ENCODE measurements around the gene DBI.
A peak's percentile ranks its signal among the peaks of the same experiment; 100 is the strongest.

The DBI gene

GRCh38 chr2:119366649-119367471 lies at the start of gene DBI, which contains the start of gene C2orf76:
Gene DBI, plus strand, starts transcription at chr2:119366977. Its CDS starts 75 bp downstream, at chr2:119367052.
Gene C2orf76, minus strand, starts transcription at chr2:119366834. Its CDS starts 26,875 bp downstream, at chr2:119339959.
- DNase-seq, result peak; percentile 94

DNA sequence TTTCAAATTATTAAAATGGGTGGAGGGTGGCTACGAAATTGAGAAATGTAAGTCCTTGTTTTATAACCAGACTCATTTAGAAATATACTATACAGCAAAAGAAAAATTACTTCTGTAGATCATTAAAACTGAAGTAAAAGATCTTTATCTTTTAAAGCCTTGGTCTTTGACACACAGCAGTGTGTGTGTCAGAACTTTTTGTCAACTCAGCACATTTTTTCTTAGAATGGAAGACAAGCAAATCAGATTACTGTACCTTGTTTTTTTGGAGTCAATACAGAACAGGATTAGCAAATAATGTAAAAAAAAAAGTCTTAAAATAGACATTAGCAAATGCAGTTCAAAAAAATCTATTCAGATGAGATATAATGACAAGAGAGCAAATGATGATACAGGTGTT lies 49.2 kb upstream of the DBI start:
- DNase-seq, result no peak

- DNase-seq, result no peak
Observed at GRCh38 chr2:119319593-119319992, 47.2 kb upstream of the DBI start.

GRCh38 chr2:119323459-119323858 lies 43.3 kb upstream of the DBI start:
- no peak for DNase-seq

DNA sequence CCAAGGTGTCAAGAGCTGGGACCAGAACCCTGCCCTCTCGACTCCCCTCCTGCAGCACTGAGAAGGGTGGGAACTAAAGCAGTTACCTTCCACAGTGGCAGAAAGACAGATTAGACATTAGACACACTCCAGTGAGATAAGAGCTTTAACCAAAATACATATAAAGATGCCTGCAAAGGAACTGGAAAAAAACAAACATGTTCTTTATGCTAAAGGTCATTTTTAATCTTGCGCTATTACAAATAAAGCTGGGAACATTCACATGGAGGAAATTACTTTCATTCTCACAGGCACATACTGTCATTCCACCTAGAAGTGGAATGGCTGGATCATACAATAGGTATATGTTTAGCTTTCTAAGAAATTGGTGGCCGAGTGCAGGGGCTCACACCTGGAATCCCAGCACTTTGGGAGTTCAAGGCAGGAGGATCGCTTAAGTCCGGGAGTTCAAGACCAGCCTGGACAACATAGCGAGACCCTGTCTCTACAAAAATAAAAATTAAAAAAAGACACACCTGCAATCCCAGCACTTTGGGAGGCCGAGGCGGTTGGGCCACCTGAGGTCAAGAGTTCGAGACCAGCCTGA lies 42.0 kb upstream of the DBI start:
- no peak for DNase-seq

DNA sequence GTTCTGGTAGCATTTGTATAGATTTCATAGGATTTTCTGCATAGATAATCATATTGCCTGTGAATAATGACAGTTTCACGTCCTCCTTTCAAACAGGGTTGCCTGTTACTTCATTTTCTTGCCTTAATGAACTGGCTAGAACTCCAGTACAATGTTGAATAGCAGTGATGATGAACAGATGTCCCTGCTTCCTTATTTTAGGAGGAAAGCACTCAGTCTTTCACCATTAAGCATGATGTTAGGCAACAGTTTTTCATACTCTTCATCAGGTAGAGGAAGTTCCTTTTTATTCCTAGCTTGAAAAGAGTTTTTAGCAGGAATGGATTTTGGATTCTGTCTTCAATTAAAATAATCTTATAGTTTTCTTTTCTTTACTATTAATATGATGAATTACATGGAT lies 39.8 kb upstream of the DBI start:
- no peak for DNase-seq

GRCh38 chr2:119327431-119327830 lies 39.3 kb upstream of the DBI start:
- no peak for DNase-seq

- DNase-seq, result no peak
Observed at GRCh38 chr2:119332953-119333352, 33.8 kb upstream of the DBI start.

DNA sequence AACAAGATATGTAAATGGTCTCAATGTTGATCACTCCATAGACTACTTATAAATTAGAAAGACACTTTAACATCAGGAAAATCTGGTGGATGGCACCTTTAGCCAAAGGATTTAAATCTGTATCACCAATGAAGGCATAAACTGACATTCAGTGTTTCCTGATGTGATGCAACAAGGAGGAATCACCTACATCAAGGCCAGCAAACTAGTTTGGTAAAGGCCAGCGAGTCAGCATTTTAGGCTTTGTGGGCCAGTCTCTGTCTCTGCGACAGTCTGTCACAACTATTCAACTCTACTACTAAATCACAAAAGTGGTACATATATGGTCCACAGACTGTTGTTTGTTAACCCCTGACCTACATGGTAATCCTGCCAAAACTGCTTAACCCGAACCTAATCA lies 33.4 kb upstream of the DBI start:
- DNase-seq, result no peak

DNA sequence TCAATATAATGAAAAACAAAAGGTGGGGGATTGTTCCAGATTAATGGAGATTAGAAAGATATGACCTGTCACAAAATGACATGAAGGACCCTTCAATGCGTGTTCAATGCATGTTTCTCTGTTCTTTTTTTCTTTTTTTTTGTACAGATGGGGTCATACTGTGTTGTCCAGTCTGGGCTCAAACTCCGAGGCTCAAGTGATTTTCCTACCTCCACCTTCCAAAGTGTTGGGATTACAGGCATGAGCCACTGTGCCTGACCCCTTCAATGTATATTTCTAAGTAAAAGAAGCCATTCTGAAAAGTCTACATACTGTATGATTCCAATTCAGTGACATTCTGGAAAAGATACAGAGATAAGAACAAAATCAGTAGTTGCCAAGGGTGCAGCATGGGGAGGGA lies 32.9 kb upstream of the DBI start:
- DNase-seq, result no peak

DNA sequence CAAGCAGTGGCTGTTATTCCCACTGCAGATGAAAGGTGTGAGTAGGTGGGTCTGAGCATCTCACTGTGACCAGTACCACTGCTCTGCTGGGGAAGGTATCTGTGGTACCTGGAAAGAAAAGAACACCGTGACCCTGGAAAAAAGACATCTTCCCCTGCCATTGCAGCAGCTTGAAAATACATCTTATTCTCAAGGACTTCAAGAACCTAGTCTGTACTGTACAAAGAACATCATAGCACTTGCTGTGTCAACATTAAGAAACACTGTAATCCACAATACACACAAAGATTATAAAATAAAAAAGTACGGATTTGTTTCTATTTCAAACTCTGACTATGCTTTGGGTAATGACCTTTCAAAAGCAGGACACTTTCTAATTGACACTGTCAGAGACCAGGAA lies 29.0 kb upstream of the DBI start:
- DNase-seq, result no peak

DNA sequence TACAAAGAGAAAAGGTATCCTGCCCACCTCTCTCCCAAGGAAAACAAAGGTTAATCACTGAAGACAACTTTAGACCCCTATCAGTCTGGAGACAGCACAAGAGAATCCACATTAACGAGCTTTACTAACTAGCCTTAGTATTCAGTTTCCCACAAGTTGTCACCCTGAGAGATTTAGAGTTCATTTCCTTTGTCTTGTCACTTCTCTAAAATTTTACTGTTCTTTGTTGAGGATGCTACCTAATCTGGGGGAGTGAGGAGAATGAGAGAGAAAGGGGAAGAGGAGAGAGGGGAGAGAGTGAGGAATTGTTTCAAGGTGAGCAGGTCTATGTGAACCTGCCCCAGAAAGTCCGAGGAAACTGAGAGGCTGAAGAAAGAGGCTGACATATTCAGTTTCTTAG lies 28.5 kb upstream of the DBI start:
- no peak for DNase-seq

DNA sequence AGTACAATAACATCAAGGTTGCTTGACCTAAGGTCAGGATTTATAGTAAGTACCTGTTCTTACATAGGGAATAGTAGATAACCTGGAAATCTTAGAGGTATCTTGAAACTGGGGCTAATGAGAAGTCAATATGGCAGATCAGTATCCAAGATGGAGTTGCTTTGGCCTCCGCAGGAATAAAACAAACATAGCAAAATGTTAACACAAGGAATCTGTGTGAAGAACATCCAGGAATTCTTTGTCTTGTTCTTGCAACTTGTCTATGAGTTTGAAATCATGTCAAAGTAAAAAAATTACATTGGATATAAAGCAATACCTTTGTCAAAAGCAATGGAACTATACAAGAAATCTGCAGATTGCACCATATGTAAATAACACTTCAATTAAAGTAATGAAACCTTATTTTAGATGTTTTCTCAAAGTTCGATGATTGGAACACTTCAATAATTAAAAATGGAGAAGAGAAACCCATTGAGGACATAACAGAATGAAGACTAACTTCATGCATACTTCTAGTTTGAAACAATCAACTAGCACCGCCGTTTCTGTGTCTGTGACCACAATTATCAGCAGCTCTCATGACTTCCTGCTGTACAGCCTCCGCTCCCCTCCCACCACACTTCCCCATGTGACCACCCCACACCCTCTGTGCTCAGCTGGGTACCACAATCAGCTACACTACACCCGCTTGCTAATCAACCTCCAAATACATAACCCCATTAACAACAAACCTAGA lies 27.8 kb upstream of the DBI start:
- no peak for DNase-seq

GRCh38 chr2:119339562-119339923 lies 27.2 kb upstream of the DBI start:
- DNase-seq, result no peak

GRCh38 chr2:119341684-119342083 lies 25.1 kb upstream of the DBI start:
- DNase-seq, result no peak

GRCh38 chr2:119349289-119349688 lies 17.5 kb upstream of the DBI start:
- no peak for DNase-seq

GRCh38 chr2:119350311-119350998 lies 16.3 kb upstream of the DBI start:
- DNase-seq, result no peak

- DNase-seq, result no peak
Observed at GRCh38 chr2:119352357-119352756, 14.4 kb upstream of the DBI start.

- no peak for DNase-seq
Observed at GRCh38 chr2:119354860-119355259, 11.9 kb upstream of the DBI start.

DNA sequence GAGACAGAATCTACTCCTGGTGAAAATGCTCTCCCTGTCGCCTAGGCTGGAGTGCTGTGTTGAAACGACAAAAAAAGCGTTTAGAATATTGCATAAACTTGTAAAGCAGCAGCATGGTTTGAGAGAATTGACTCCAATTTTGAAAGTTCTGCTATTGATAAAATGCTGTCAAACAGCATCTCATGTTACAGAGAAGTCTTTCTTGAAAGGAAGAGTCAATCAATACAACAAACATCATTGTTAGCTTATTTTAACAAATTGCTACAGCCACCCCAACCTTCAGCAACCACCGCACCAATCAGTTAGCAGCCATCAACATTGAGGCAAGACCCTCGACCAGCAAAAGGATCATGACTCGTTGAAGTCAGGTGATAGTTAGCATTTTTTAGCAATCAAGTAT lies 7.0 kb upstream of the DBI start:
- DNase-seq, result no peak

- no peak for DNase-seq
Observed at GRCh38 chr2:119360423-119360966, 6.3 kb upstream of the DBI start.

DNA sequence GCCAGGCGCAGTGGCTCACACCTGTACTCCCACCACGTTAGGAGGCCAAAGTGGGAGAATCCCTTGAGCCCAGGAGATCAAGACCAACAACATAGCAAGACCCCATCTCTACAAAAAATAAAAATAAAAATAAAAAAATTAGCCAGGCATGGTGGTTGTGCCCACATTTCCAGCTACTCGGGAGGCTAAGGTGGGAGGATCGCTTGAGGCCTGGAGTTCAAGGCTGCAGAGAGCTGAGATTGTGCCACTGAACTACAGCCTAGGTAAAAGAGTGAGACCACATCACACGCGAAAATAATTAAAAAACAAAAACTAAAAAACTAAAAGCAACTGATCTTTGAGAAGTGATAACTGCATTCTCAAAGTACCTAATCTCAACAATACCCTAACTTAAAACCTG lies 2.0 kb upstream of the DBI start:
- DNase-seq, result no peak

DNA sequence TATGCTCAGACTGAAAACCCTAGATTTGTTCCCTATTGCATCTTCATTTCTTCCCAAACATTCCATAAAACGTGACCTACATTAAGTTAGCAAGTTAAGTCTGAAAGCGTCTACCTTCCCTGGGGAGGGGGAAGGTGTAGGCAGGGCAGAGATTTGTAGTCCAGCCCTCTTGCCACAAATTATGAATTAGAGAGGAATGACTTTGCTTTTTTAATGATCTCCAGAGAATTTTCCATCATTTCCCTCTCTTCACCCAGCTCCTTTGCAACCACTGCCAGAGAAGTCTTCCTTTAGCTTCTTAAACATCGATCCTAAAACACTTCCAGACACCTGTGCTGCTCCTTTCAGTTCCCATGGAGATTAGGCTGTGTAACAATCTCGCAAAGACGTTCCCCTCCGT lies 1.3 kb upstream of the DBI start:
- DNase-seq, result no peak

Measured in kidney glomerular epithelial cell (primary cell).